HUES48 (cell line): ENCODE data around the gene CEP85L.

Experiments used
- H3K27ac ChIP-seq: one replicate; pipeline ENCODE4 v1.7.0; 2013; ENCODE audit warnings: low read depth, low read length, inconsistent platforms
- H3K27me3 ChIP-seq: 2 replicates; pipeline ENCODE4 v1.6.1; 2013; ENCODE audit warnings: mild to moderate bottlenecking, low read length; ENCODE audit not compliant: control insufficient read depth, insufficient read depth
- H3K36me3 ChIP-seq: 2 replicates; pipeline ENCODE4 v1.6.1; 2013; ENCODE audit warnings: low read length; ENCODE audit not compliant: control insufficient read depth, insufficient read depth
- H3K4me1 ChIP-seq: 2 replicates; pipeline ENCODE4 v1.6.1; 2013; ENCODE audit warnings: mild to moderate bottlenecking, low read length; ENCODE audit not compliant: control insufficient read depth, insufficient read depth
- H3K4me3 ChIP-seq: 2 replicates; pipeline ENCODE4 v1.5.1; 2013; ENCODE audit warnings: mild to moderate bottlenecking, low read depth, low read length
- H3K9ac ChIP-seq: 2 replicates; pipeline ENCODE4 v1.6.1; 2013; ENCODE audit warnings: mild to moderate bottlenecking, low read depth, low read length, moderate library complexity
- H3K9me3 ChIP-seq: 2 replicates; pipeline ENCODE4 v1.6.1; 2013; ENCODE audit warnings: low read length; ENCODE audit not compliant: control insufficient read depth, insufficient read depth

Gene CEP85L

DNA sequence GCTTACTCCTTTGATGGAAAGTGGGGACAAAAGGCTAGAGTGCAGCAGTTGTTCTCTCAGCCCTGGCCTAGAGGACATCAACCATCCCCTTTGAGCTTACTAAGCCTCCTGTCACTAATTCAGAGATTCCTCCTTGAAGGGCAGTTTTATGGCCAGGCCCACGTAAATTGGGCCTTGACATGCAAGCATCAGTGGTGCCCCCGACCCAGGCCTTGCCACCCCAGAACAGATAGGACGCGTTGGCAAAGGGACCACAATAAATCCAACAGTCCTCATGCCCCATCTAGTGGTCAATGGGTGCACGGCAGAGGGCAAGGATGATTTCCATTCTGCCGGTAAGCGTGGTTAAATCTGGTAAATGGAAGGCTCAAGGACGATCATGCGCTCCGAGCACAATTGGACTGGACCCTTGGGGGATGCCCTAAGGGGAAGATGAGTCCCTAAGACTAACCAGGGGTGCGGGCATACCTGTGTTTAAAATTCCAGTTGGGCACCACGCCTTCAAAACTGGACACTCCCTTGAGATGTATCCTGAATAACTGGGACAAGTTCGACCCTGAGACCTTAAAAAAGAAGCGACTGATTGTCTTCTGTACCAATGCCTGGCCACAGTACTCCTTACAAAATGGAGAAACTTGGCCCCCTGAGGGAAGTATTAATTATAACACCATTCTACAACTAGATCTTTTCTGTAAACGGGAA lies 32.6 kb downstream of the CEP85L start:
- no peaks in the 10 kb centered on the region for H3K27me3 ChIP-seq
- no peaks in the 10 kb centered on the region for H3K9me3 ChIP-seq
- H3K4me3 ChIP-seq = no peak overlapping the region
- no peak overlapping the region for H3K9ac ChIP-seq
- H3K36me3 ChIP-seq = no peaks in the 10 kb centered on the region
- H3K4me1 ChIP-seq = no peaks in the 10 kb centered on the region
- no peak overlapping the region for H3K27ac ChIP-seq

DNA sequence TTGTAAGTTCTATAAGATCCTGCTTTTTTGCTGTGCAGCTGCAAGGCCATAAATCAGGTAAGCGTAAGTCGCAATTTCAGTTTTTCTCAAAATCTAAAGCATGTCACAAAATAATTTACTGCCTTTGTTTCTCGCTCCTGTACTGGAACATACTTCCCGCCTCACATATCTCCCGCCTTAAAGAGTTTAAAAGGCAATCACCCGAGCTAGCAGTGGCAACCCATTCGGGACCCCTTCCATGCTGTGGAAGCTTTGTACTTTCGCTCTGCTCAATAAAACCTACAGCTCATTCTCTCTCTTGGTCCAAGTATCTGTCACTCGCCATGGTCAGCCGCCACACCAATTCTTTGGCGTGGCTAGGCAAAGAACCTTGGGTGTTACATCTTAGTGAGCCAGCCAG lies 34.0 kb downstream of the CEP85L start:
- Histone ChIP-seq H3K27me3 (no peaks in the 10 kb centered on the region), H3K4me1 (no peaks in the 10 kb centered on the region), H3K9me3 (no peaks in the 10 kb centered on the region), H3K27ac (no peak overlapping the region), H3K9ac (no peak overlapping the region), H3K4me3 (no peak overlapping the region), H3K36me3 (no peaks in the 10 kb centered on the region)

DNA sequence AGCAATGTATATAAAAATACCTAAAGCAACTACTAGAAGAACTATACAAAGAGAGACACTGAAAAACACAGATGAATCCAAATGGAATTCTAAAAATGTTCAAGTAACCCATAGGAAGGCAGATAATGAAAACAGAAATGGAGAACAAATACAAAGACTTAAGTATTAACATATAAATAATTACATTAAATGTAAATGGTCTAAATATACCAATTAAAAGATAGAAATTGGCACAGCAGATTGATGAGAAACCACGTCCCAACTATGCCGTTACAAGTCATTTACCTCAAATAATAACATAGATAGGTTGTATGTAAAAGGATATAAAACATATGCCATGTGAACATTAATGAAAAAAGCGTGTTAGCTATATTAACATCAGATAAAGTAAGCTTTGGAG lies 40.1 kb downstream of the CEP85L start:
- H3K4me3 ChIP-seq = no peak overlapping the region
- H3K9me3 ChIP-seq = no peaks in the 10 kb centered on the region
- H3K27ac ChIP-seq = no peak overlapping the region
- no peaks in the 10 kb centered on the region for H3K27me3 ChIP-seq
- no peaks in the 10 kb centered on the region for H3K36me3 ChIP-seq
- no peaks in the 10 kb centered on the region for H3K4me1 ChIP-seq
- H3K9ac ChIP-seq = no peak overlapping the region

GRCh38 chr6:118606858-118607257 lies 44.5 kb downstream of the CEP85L start:
- no peaks in the 10 kb centered on the region for H3K9me3 ChIP-seq
- no peaks in the 10 kb centered on the region for H3K27me3 ChIP-seq
- H3K4me3 ChIP-seq = no peak overlapping the region
- H3K9ac ChIP-seq = no peak overlapping the region
- H3K36me3 ChIP-seq = no peaks in the 10 kb centered on the region
- no peak overlapping the region for H3K27ac ChIP-seq
- no peaks in the 10 kb centered on the region for H3K4me1 ChIP-seq

GRCh38 chr6:118606268-118606667 lies 45.1 kb downstream of the CEP85L start:
- H3K36me3 ChIP-seq = no peaks in the 10 kb centered on the region
- H3K9ac ChIP-seq = no peak overlapping the region
- no peaks in the 10 kb centered on the region for H3K27me3 ChIP-seq
- no peaks in the 10 kb centered on the region for H3K4me1 ChIP-seq
- no peak overlapping the region for H3K27ac ChIP-seq
- no peaks in the 10 kb centered on the region for H3K9me3 ChIP-seq
- H3K4me3 ChIP-seq = no peak overlapping the region

GRCh38 chr6:118603372-118603771 lies 48.0 kb downstream of the CEP85L start:
- Histone ChIP-seq H3K4me3 (no peak overlapping the region), H3K9me3 (no peaks in the 10 kb centered on the region), H3K27ac (no peak overlapping the region), H3K36me3 (no peaks in the 10 kb centered on the region), H3K4me1 (peaks cover 2% of the 10 kb centered on the region; the same call in 1 of the 2 replicates), H3K9ac (no peak overlapping the region), H3K27me3 (no peaks in the 10 kb centered on the region)

- no peaks in the 10 kb centered on the region for H3K27me3 ChIP-seq
- no peak overlapping the region for H3K9ac ChIP-seq
Measured at GRCh38 chr6:118602300-118602699, 49.1 kb downstream of the CEP85L start.

GRCh38 chr6:118598324-118598723 lies 53.1 kb downstream of the CEP85L start:
- Histone ChIP-seq H3K27me3 (no peaks in the 10 kb centered on the region), H3K9ac (no peak overlapping the region), H3K9me3 (no peaks in the 10 kb centered on the region), H3K4me3 (no peak overlapping the region), H3K27ac (no peak overlapping the region), H3K36me3 (no peaks in the 10 kb centered on the region), H3K4me1 (peaks cover 16% of the 10 kb centered on the region; the same call in 1 of the 2 replicates)

More at GRCh38 chr6:118602300-118602699, 49.1 kb downstream of the CEP85L start:
- Histone ChIP-seq H3K27ac (no peak overlapping the region), H3K9me3 (no peaks in the 10 kb centered on the region), H3K4me3 (no peak overlapping the region), H3K4me1 (peaks cover 13% of the 10 kb centered on the region; the same call in 1 of the 2 replicates), H3K36me3 (no peaks in the 10 kb centered on the region)

DNA sequence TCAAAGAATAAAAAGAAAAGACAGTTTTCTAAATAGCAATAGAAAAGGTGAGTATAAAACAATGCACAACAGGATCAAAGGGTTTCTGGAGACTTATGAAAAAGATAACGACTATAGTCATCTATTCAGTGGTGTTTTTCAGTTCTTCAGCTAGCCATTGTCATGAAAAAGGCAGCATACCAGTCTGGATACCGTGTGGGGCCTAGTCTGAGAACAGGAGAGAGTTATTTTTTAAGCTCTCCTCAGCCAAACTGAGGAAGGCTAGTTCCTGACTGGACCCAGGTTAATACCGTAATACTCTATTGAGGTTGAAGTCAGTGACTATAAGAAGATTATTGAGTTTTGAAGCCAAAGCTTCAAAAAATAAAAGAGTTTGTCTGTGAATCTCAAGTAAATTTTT lies 53.8 kb downstream of the CEP85L start:
- Histone ChIP-seq H3K36me3 (no peaks in the 10 kb centered on the region), H3K27me3 (no peaks in the 10 kb centered on the region), H3K9me3 (no peaks in the 10 kb centered on the region), H3K4me1 (peaks cover 16% of the 10 kb centered on the region; the same call in 1 of the 2 replicates), H3K27ac (peak overlapping the region; percentile 31), H3K4me3 (no peak overlapping the region), H3K9ac (no peak overlapping the region)

DNA sequence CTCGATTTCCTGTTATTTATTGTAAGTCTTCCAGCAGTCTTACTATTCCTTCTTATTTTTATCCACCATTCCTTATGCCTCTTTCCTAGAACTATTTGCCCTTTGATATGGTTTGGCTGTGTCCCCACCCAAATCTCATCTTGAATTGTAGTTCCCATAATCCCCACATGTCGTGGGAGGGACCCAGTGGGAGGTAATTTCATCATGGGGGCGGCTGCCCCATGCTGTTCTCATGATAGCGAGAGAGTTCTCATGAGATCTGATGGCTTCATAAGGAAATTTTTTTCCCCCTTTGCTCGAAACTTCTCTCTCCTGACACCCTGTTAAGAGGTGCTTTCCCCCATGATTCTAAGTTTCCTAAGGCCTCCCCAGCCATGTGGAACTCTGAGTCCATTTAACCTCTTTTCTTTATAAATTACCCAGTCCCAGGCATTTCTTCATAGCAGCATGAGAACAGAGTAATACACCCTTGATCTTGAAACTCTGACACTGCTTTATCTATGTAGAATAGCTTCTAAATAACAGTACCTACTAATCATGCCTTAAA lies 54.5 kb downstream of the CEP85L start:
- no peak overlapping the region for H3K9ac ChIP-seq
- H3K9me3 ChIP-seq = no peaks in the 10 kb centered on the region
- no peaks in the 10 kb centered on the region for H3K27me3 ChIP-seq
- no peak overlapping the region for H3K4me3 ChIP-seq
- H3K27ac ChIP-seq = no peak overlapping the region
- H3K36me3 ChIP-seq = no peaks in the 10 kb centered on the region
- H3K4me1 ChIP-seq = peaks cover 16% of the 10 kb centered on the region; the same call in 1 of the 2 replicates

GRCh38 chr6:118594877-118595276 lies 56.5 kb downstream of the CEP85L start:
- Histone ChIP-seq H3K36me3 (no peaks in the 10 kb centered on the region), H3K4me1 (peaks cover 21% of the 10 kb centered on the region), H3K27ac (no peak overlapping the region), H3K27me3 (no peaks in the 10 kb centered on the region), H3K9ac (no peak overlapping the region), H3K4me3 (no peak overlapping the region), H3K9me3 (no peaks in the 10 kb centered on the region)
